Spleen (tissue), 11 donors: ENCODE results near the gene EDN1. TPM values are rescaled to one million over a fixed set of nuclear protein-coding genes. Genes with fewer than 3 reads are reported as not detected.

ENCODE experiments used
- DNase-seq: peaks from one replicate; pipeline ENCODE4 v3.0.0-alpha.2; 2020
- H3K27ac ChIP-seq, 8 donors: fragments of 200-600 bp; sonication (generic) in 7 of 8; 1 replicate in 4 of 8; 2 replicates in 4 of 8; pipeline versions ENCODE4 v1.5.0 to v1.8.0; 2016 to 2021; ENCODE audit warnings: inconsistent platforms in 4 of 8, mild to moderate bottlenecking in 4 of 8, moderate library complexity in 1 of 8
- H3K27me3 ChIP-seq, 7 donors: fragments of 200-600 bp; sonication (generic) in 6 of 7; replicated peaks in 1 of 7; 1 replicate in 4 of 7; 2 replicates in 3 of 7; pipeline versions ENCODE4 v1.5.0 to v1.8.0; 2016 to 2021; ENCODE audit warnings: inconsistent platforms in 3 of 7, mild to moderate bottlenecking in 1 of 7
- H3K36me3 ChIP-seq, 6 donors: fragments of 200-600 bp; sonication (generic) in 5 of 6; 1 replicate in 4 of 6; 2 replicates in 2 of 6; pipeline versions ENCODE4 v1.5.0 to v1.8.0; 2016 to 2021; ENCODE audit warnings: inconsistent platforms in 2 of 6
- H3K4me1 ChIP-seq, 6 donors: fragments of 200-600 bp; sonication (generic) in 5 of 6; 1 replicate in 3 of 6; 2 replicates in 3 of 6; pipeline versions ENCODE4 v1.5.0 to v1.8.0; 2016 to 2021; ENCODE audit warnings: inconsistent platforms in 3 of 6
- H3K4me3 ChIP-seq, 8 donors: fragments of 200-600 bp; sonication (generic) in 7 of 8; 1 replicate in 4 of 8; 2 replicates in 4 of 8; pipeline versions ENCODE4 v1.5.0 to v1.8.0; 2016 to 2021; ENCODE audit warnings: inconsistent platforms in 4 of 8, mild to moderate bottlenecking in 4 of 8, moderate library complexity in 2 of 8
- H3K9me3 ChIP-seq, 8 donors: fragments of 200-600 bp; sonication (generic) in 7 of 8; 1 replicate in 4 of 8; 2 replicates in 4 of 8; pipeline versions ENCODE4 v1.5.0 to v1.8.0; 2016 to 2021; ENCODE audit warnings: inconsistent platforms in 4 of 8
- CTCF ChIP-seq, 11 experiments: fragments of 200-600 bp in 7 of 11; fragments of 450-650 bp in 4 of 11; sonication (generic) in 4 of 11; IDR thresholded peaks in 8 of 11; conservative IDR thresholded peaks in 3 of 11; 1 replicate in 7 of 11; 2 replicates in 4 of 11; pipeline versions ENCODE4 v1.4.0 to v1.8.0; 2016 to 2021; ENCODE audit warnings: antibody characterized with exemption in 11 of 11, inconsistent platforms in 4 of 11, mild to moderate bottlenecking in 1 of 11
- POLR2A ChIP-seq, 3 donors: fragments of 450-650 bp; IDR thresholded peaks; one replicate each; pipeline ENCODE4 v1.5.1; 2017; ENCODE audit warnings: antibody characterized with exemption in 3 of 3, mild to moderate bottlenecking in 1 of 3
- POLR2AphosphoS5 ChIP-seq, 3 donors: sonication (generic); formaldehyde crosslinking; IDR thresholded peaks; one replicate each; pipeline ENCODE4 v1.5.1; 2017; ENCODE audit warnings: antibody characterized with exemption in 3 of 3
- WGBS, 5 donors: extraction: QIAGEN DNeasy Blood & Tissue Kit in 3 of 5; methylation state at CpG; one replicate each; pipeline versions ENCODE4 v1.1.5 to v1.1.7; 2013 to 2018; 5-methylcytosine and 5-hydroxymethylcytosine counted together
- intact Hi-C: fragments of 100-400 bp; cut with DNase I; formaldehyde crosslinking; loops from one replicate; pipeline ENCODE4 v1.15.0; 2023; ENCODE audit warnings: low total_unique reads
- polyA plus RNA-seq, 3 donors: library from polyadenylated mRNA; stranded (reverse); fragments of 200-250 nt; gene quantifications; one replicate each; pipeline ENCODE4 v1.2.1, GENCODE V29; 2013
- small RNA-seq, 4 donors: library from RNA; depleted of rRNA; stranded (forward); fragments of <200 nt; gene quantifications; one replicate each; pipeline ENCODE3, GENCODE V24; 2016
- total RNA-seq, 7 donors: library from RNA; depleted of rRNA in 3 of 7; stranded (reverse); fragments of >200 nt in 3 of 7; fragmentation: NEBNext Ultra II Directional in 4 of 7; extraction: Animal tissue kit (Norgen Biotek cat#: 25700) in 4 of 7; gene quantifications; one replicate each; pipeline versions ENCODE4 v1.1.0 to v1.2.1, GENCODE V29; 2016 to 2021
- donor health status: healthy with polysubstance abuse.
- donor health status: DM: no; HTN: no; CAD: no; lungs with moderate emphysema.
- donor health status: DM: no; HTN: no; CAD: no.
- donor health status: Bipolar disorder and iron deficiency.
- donor health status: healthy.
- donor health status: DM: no; HTN: no; CAD: no.
- donor health status: DM: yes; HTN: yes; CAD: no.

EDN1 gene
- total and polyA plus RNA-seq, 10 donors, result 5.2 to 27.1 (median 13.4) TPM

- no peak overlapping the region for H3K27ac ChIP-seq
- H3K4me1 ChIP-seq, result peaks cover 0 to 8% (median 0%) of the 10 kb centered on the region in 6 donors
- intact Hi-C loops, result no loop called here
- peaks cover 0 to 3% (median 0%) of the 10 kb centered on the region in 7 donors for H3K27me3 ChIP-seq
- H3K9me3 ChIP-seq, result no peaks in the 10 kb centered on the region
- DNase-seq, result no peak
- no peaks in the 10 kb centered on the region for H3K36me3 ChIP-seq
- H3K4me3 ChIP-seq, result no peak overlapping the region
- TF ChIP-seq CTCF (IDR thresholded peaks at IDR 0.05 in 8 of 11, conservative IDR thresholded peaks at IDR 0.05 in 3 of 11), result no peak
- no peak for TF ChIP-seq POLR2A (IDR thresholded peaks at IDR 0.05)
- TF ChIP-seq POLR2AphosphoS5 (IDR thresholded peaks at IDR 0.05), result no peak
- WGBS, 5 donors, result 92 to 96% (median 94%) methylated on average over 5 of the region's 5 CpGs
Observed at GRCh38 chr6:12344296-12344695, 54.1 kb downstream of the EDN1 start.

- intact Hi-C loops, result no loop called here
- H3K9me3 ChIP-seq, result no peaks in the 10 kb centered on the region
- TF ChIP-seq CTCF (IDR thresholded peaks at IDR 0.05 in 8 of 11, conservative IDR thresholded peaks at IDR 0.05 in 3 of 11) (no peak), POLR2AphosphoS5 (IDR thresholded peaks at IDR 0.05) (no peak), POLR2A (IDR thresholded peaks at IDR 0.05) (no peak)
- 78 to 86% (median 82%) methylated on average over 6 of the region's 6 CpGs for WGBS, 5 donors
- H3K4me3 ChIP-seq, result no peak overlapping the region
- H3K4me1 ChIP-seq, result peaks cover 0 to 8% (median 0%) of the 10 kb centered on the region in 6 donors
- H3K27me3 ChIP-seq, result no peaks in the 10 kb centered on the region
- H3K27ac ChIP-seq, result no peak overlapping the region
- no peak for DNase-seq
- no peaks in the 10 kb centered on the region for H3K36me3 ChIP-seq
Observed at GRCh38 chr6:12344961-12345693, 55.0 kb downstream of the EDN1 start.

GRCh38 chr6:12345694-12346058 is 55.5 kb downstream of the EDN1 start:
- no peaks in the 10 kb centered on the region for H3K36me3 ChIP-seq

More at GRCh38 chr6:12345694-12346058, 55.5 kb downstream of the EDN1 start:
- no peak overlapping the region for H3K4me3 ChIP-seq
- no peak for DNase-seq
- H3K27ac ChIP-seq, result no peak overlapping the region
- peaks cover 0 to 8% (median 0%) of the 10 kb centered on the region in 6 donors for H3K4me1 ChIP-seq
- no peak for TF ChIP-seq POLR2AphosphoS5 (IDR thresholded peaks at IDR 0.05)
- TF ChIP-seq POLR2A (IDR thresholded peaks at IDR 0.05), result no peak
- TF ChIP-seq CTCF (IDR thresholded peaks at IDR 0.05 in 8 of 11, conservative IDR thresholded peaks at IDR 0.05 in 3 of 11), result no peak
- intact Hi-C loops, result no loop called here
- no peaks in the 10 kb centered on the region for H3K27me3 ChIP-seq
- WGBS, 5 donors, result 88 to 92% (median 89%) methylated on average over 5 of the region's 5 CpGs
- H3K9me3 ChIP-seq, result peaks cover 0 to 4% (median under 1%) of the 10 kb centered on the region in 8 donors

Small RNA genes within 50 kb of the gene (small RNA-seq; reads per million reads assigned to genes)
- gene SUMO2P12, result 0 reads per million in 4 donors
